Thymus (tissue), 11 donors: Measurements from ENCODE around the gene MRPS7. TPM values are rescaled to one million over a fixed set of nuclear protein-coding genes. Genes with fewer than 3 reads are reported as not detected.

ENCODE experiments used
- DNase-seq, 9 donors: peaks; one replicate each; pipeline ENCODE4 v3.0.0-alpha.2; 2013; ENCODE audit warnings: low spot score in 9 of 9, low read depth in 6 of 9, missing footprints in 1 of 9
- H3K27ac ChIP-seq, 2 donors: one replicate each; pipeline ENCODE4 v1.5.1; 2013; ENCODE audit warnings: control low read depth in 1 of 2, low read depth in 1 of 2, low read length in 1 of 2, mild to moderate bottlenecking in 1 of 2, moderate library complexity in 1 of 2
- H3K27me3 ChIP-seq, 2 donors: one replicate each; pipeline ENCODE4 v1.5.1; 2013; ENCODE audit warnings: low read length in 1 of 2; ENCODE audit not compliant: control insufficient read depth in 2 of 2, insufficient read depth in 1 of 2
- H3K36me3 ChIP-seq, 2 donors: one replicate each; pipeline ENCODE4 v1.5.1; 2013; ENCODE audit warnings: low read length in 1 of 2, mild to moderate bottlenecking in 1 of 2, moderate library complexity in 1 of 2; ENCODE audit not compliant: control insufficient read depth in 2 of 2, insufficient read depth in 2 of 2
- H3K4me1 ChIP-seq, 2 donors: one replicate each; pipeline ENCODE4 v1.5.1; 2013; ENCODE audit warnings: low read length in 2 of 2; ENCODE audit not compliant: control insufficient read depth in 2 of 2, insufficient read depth in 2 of 2
- H3K4me3 ChIP-seq, 2 donors: one replicate each; pipeline ENCODE4 v1.5.1; 2013; ENCODE audit warnings: low read length in 2 of 2, control low read depth in 1 of 2, mild to moderate bottlenecking in 1 of 2
- H3K9me3 ChIP-seq, 2 donors: one replicate each; pipeline ENCODE4 v1.5.1; 2013; ENCODE audit warnings: low read length in 1 of 2, mild to moderate bottlenecking in 1 of 2; ENCODE audit not compliant: control insufficient read depth in 2 of 2, insufficient read depth in 1 of 2
- WGBS: extraction: QIAGEN DNeasy Blood & Tissue Kit; methylation state at CpG from one replicate; pipeline ENCODE4 v1.1.7; 2013; 5-methylcytosine and 5-hydroxymethylcytosine counted together
- polyA plus RNA-seq: library from polyadenylated mRNA; stranded (reverse); fragments of 200-250 nt; gene quantifications from one replicate; pipeline ENCODE4 v1.2.3, GENCODE V29; 2013
- total RNA-seq: library from RNA; stranded (reverse); fragments of 120-200 nt; gene quantifications from one replicate; pipeline ENCODE4 v1.2.4, GENCODE V29; 2013
- donor health status: healthy.

Gene MRPS7
- total and polyA plus RNA-seq, 2 donors = 39.1 to 62.8 TPM

DNA sequence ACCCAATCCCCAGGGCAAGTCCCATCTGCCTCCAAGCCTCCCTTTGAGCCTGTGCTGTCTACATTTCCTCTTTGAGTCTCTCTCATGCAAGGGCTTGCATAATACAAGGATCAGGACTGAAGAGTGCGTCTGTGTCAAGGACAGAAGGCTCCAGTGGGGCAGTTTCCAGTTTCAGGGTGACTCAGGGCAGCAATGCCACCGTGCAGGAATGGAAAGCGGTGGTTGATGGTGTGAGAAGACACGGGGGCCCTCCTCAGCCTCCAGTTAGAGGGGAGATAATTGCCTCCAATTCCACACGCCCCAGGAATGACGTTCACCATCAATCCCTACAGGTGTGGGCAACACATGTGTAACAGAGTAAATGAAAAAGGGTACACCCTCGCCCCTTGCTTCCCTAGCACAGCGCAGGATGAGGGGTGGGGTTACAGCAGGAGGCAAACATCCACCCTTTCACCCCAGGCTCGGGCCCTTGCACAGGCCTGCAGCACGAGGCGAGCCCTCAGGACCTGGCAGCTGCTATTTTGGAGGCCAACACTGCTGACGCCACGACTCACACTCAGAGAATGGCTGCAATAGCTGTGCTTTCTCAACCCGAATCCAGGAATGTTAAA, 52.4 kb downstream of the MRPS7 start:
- H3K27ac ChIP-seq = peak overlapping the region in 1 of 2 donors; percentile 43
- H3K4me1 ChIP-seq = peaks cover 0 to 10% of the 10 kb centered on the region in 2 donors
- DNase-seq = no peak
- H3K4me3 ChIP-seq = no peak overlapping the region
- H3K36me3 ChIP-seq = peaks cover 18 to 35% of the 10 kb centered on the region in 2 donors
- H3K27me3 ChIP-seq = no peaks in the 10 kb centered on the region
- no peaks in the 10 kb centered on the region for H3K9me3 ChIP-seq
- 95% methylated on average over 14 of the region's 14 CpGs for WGBS

DNA sequence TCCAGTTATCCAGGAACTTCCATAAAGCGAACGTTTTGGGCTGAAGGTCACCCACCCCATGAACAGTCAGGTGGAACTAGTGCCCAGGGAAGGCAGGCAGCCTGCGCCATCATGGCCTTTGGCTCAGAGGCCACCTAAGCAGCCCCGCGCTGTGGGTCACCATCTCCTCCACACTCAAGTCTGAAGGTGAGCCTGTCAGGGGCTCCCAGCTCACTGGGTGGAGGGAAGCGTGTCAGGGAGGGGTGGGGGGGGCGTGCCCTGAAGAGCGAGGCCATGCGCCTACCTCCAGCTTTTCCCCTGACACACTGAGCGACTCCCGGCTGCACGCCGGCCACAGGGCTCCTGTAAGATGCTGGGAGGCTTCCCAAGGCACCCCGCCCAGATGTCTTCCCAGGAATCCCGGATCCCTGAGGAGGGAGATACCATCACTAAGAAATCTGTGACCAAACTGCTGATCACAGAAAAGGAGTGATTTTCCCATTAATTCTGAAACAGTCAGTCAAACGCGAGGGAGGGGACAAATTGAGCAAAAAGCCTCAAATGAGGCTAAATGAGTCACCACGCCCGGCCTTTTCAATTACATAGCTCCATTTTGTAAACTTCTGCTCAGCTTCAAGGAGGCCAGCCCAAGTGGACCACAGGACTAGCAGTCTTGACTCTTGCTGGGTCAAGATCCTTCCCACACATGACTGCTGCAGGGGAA, 54.0 kb downstream of the MRPS7 start:
- DNase-seq = no peak
- no peaks in the 10 kb centered on the region for H3K27me3 ChIP-seq
- no peak overlapping the region for H3K4me3 ChIP-seq
- peak overlapping the region in 1 of 2 donors; percentile 42 for H3K27ac ChIP-seq
- H3K36me3 ChIP-seq = peaks cover 32 to 51% of the 10 kb centered on the region in 2 donors
- H3K9me3 ChIP-seq = no peaks in the 10 kb centered on the region
- WGBS = 94% methylated on average over 19 of the region's 19 CpGs
- peaks cover 0 to 10% of the 10 kb centered on the region in 2 donors for H3K4me1 ChIP-seq

Other genes with a start within 250 kb of the MRPS7 start
- gene MRPL58, start 249.2 kb upstream of the MRPS7 start, total RNA-seq = 35.7 TPM
- 40.9 TPM for gene MRPL58, start 249.2 kb upstream of the MRPS7 start, polyA plus RNA-seq
- gene ATP5PD, start 214.9 kb upstream of the MRPS7 start, total RNA-seq = 288 TPM
- 390 TPM for gene ATP5PD, start 214.9 kb upstream of the MRPS7 start, polyA plus RNA-seq
- 10.0 TPM for gene KCTD2, start 214.7 kb upstream of the MRPS7 start, total RNA-seq
- gene KCTD2, start 214.7 kb upstream of the MRPS7 start, polyA plus RNA-seq = 20.4 TPM
- 0.76 TPM for gene SLC16A5, start 173.9 kb upstream of the MRPS7 start, total RNA-seq
- 5.0 TPM for gene SLC16A5, start 173.9 kb upstream of the MRPS7 start, polyA plus RNA-seq
- gene ARMC7, start 151.9 kb upstream of the MRPS7 start, total RNA-seq = 4.3 TPM
- gene ARMC7, start 151.9 kb upstream of the MRPS7 start, polyA plus RNA-seq = 10.0 TPM
- gene NT5C, start 130.1 kb upstream of the MRPS7 start, total RNA-seq = 64.2 TPM
- 103 TPM for gene NT5C, start 130.1 kb upstream of the MRPS7 start, polyA plus RNA-seq
- 92.1 TPM for gene JPT1, start 107.4 kb upstream of the MRPS7 start, total RNA-seq
- gene JPT1, start 107.4 kb upstream of the MRPS7 start, polyA plus RNA-seq = 130 TPM
- gene SUMO2, start 78.9 kb upstream of the MRPS7 start, total RNA-seq = 342 TPM
- 135 TPM for gene SUMO2, start 78.9 kb upstream of the MRPS7 start, polyA plus RNA-seq
- 54.5 TPM for gene NUP85, start 56.2 kb upstream of the MRPS7 start, total RNA-seq
- gene NUP85, start 56.2 kb upstream of the MRPS7 start, polyA plus RNA-seq = 88.3 TPM
- gene GGA3, start 273 bp upstream of the MRPS7 start, total RNA-seq = 18.1 TPM
- gene GGA3, start 273 bp upstream of the MRPS7 start, polyA plus RNA-seq = 33.3 TPM
- 22.8 TPM for gene MIF4GD, start 9.4 kb downstream of the MRPS7 start, total RNA-seq
- 37.3 TPM for gene MIF4GD, start 9.4 kb downstream of the MRPS7 start, polyA plus RNA-seq
- gene SLC25A19, start 27.6 kb downstream of the MRPS7 start, total RNA-seq = 15.4 TPM
- 18.3 TPM for gene SLC25A19, start 27.6 kb downstream of the MRPS7 start, polyA plus RNA-seq
- 79.4 TPM for gene GRB2, start 143.8 kb downstream of the MRPS7 start, total RNA-seq
- 65.1 TPM for gene GRB2, start 143.8 kb downstream of the MRPS7 start, polyA plus RNA-seq
- 16.1 TPM for gene TMEM94, start 194.8 kb downstream of the MRPS7 start, total RNA-seq
- gene TMEM94, start 194.8 kb downstream of the MRPS7 start, polyA plus RNA-seq = 64.5 TPM